Fibroblast of the conjunctiva (primary cell): Measurements from ENCODE around the gene FMNL3.
"Not testable (repeated sequence)": the region's sequence is repeated elsewhere in the genome, so short reads cannot be mapped to it uniquely, and the experiment has no call there.

Experiments used
- DNase-seq: peaks from one replicate; pipeline ENCODE4 v3.0.0-alpha.2; 2010; ENCODE audit warnings: low read depth

Gene FMNL3

DNA sequence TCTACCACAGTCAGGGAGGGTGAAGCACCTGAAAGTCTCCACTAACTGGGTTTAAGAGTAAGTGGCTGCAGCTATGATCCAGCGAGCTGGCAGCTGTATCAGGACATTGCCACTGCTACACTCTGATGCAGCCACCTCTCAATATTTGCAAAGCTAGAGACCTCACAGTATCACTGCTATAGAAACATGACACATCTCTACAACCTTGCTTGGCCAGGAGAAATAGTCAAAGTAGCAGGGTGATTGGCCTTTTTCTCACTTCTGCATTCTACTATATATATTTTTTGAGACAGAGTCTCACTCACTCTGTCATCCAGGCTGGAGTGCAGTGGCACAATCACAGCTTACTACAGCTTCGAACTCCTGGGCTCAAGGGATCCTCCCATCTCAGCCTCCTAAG is 9.3 kb upstream of the FMNL3 start:
- DNase-seq = no peak

- DNase-seq = not testable (repeated sequence)
Observed at GRCh38 chr12:49713952-49714351, 6.7 kb upstream of the FMNL3 start.

DNA sequence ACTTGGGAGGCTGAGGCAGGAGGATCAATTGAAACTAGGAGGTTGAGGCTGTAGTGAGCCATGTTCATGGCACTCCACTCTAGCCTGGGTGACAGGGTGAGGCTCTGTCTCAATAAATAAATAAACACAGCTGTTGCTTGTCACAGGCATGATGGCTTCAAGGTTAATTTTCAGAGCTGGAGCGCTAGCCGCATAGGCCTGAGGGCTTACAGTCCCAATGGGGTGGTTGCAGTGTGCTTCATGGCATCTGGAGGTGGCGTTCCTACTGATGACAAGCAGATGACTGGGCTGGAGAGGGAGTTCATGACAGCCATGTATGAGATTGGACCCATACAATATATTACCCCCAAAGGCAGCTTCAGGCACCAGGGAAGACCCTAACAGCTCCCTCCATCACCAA is 1.6 kb upstream of the FMNL3 start:
- DNase-seq = no peak

DNA sequence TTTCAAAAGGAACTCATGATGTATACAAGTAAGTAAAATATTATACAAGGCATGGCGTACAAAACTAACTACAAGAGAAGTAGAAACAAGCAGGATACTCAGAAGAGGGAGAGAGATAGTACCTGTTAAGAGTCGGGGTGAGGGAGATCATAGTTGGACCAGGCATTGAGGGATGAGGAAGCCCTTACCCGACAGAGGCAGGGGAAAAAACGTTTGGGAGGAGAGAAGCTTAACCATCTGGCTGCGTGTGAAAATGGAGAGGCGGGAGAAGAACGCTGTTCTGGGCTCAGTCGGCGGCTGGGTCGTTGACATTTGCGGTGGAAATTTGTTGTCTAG is 575 bp upstream of the FMNL3 start:
- no peak for DNase-seq

DNA sequence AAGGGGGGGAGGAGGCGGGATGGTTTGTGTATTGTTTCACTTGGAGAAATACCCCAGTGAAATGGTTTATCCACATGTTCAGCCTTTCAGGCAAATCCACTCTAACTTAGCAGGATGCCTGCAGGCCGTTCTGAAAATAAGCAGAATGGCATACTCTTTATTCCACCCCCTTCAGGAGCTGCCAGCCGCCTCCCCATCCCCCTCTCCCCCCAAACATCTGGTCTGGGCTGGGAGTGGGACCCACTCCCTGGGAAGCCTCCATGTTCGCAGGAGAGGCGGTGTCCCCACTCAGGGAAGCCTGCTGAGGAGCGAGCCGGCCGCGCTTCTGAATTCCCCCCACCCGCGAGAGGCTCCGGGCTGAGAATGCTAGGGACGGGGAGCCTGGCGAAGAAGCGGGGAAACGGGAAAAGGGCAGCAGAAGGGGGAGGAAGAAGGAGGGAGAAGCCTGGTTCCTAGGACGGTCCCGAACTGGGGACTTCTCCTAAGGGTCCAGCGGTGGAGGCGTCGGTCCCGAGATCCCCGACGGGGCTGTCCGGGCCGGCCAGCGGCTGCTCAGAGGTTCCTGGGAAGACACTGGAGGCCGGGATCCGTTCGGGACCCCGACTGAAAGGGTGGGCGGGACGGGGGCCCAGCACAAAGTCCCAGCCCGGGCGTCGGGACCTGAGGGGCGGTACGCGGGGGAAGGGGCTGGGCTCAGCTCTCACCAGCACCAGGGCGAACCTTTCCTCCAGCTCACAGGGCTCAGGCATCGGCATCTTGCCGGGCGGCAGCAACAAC is 666 bp downstream of the FMNL3 start:
- no peak for DNase-seq

DNA sequence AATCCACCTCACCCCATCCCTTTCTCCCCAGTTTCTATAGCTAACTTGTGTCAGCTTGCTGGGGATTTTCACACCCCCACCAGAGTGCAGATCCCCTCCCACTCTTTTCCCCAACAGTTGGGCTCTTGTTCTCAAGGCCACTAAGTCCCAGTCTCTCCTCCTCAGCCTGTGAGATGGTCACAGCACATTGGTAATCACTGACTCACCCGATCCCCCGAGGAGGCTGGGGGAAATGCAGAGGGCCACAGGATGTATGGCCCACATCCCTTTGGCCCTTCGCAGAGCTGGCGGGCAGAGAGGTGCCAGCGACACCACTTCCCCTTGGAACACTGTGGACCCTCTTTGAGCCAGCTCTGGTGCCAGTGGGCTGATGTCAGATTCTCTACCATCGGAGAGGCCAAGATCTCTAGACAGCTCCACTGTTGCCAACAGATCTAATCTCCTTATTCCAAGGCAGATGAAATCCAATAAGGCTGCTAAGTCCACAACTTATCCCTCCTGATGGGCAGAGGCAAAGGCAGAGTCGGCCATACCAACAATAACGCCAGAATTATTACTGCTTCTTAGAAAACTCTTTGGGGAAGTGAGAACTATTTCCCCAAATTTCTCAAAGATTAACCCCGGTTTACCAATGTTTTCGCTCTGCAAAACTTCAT is 1.6 kb downstream of the FMNL3 start:
- DNase-seq = no peak

- DNase-seq = no peak
Observed at GRCh38 chr12:49703647-49704137, 3.5 kb downstream of the FMNL3 start.

DNA sequence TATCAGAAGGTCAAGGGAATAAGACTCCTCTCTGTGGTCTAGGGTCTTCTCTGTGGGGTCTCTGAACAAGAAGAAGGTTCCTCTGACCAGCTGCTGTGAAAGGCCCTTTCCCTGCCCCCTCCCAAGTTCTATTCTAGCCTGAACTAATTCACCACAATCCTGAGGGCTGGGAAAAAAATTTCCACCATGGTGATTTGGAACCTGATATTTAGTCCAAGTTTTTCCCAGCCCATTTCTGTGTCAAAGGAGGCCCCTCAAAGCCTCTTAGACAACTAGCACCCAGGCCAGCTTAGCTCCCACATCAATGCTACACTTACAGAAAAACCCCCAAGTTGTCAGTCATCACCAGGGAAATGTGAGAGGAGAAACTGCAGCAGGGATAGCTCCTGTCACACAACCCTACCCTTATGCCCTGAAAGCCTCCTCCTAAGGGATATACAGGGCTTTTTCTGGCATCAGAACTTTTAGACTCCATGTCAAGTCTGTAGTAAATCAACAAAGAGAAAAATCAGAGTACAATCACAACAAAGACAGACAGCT is 4.5 kb downstream of the FMNL3 start:
- no peak for DNase-seq

- DNase-seq = no peak
Observed at GRCh38 chr12:49702009-49702408, 5.2 kb downstream of the FMNL3 start.

- no peak for DNase-seq
Observed at GRCh38 chr12:49698619-49699545, 8.3 kb downstream of the FMNL3 start.

- no peak for DNase-seq
Observed at GRCh38 chr12:49697808-49698207, 9.4 kb downstream of the FMNL3 start.

DNA sequence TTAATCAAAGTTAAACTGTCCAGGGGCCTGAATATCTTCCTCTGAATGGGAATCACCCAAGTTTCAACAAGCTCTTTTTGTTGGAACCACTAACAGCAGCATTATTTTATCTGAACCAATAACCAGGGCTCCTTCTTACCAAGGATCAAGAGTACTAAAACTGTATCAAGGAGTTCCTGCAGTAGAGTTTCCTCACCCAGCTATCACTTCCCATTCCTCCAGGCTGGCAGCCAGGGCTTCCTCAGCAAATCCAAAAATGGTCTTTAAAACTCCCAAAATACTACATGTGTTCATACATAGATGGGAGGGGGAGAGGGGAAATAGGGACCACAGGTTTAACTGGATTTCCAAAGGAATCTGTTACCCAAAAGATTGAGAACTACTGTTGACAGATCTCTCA is 10.5 kb downstream of the FMNL3 start:
- no peak for DNase-seq

DNA sequence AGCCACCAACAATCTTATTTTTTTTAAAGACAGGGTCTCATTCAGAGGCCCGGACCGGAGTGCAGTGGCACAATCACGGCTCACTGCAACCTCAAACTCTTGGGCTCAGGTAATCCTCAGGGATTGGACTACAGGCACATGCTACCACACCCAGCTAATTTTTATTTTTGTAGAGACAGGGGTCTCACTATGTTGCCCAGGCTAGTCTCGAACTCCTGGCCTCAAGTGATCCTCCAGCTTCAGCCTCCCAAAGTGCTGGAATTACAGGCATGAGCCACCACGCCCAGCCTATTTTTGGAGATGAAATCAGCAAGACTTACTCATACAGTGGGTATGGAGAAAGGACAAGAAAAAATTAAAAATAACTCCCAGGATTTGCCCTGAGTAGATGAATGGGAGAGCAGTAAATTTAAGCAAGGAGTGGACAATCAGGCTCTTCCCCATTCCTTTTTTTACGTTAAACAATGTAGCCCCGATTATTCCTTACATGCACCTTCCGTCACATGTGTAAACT is 13.2 kb downstream of the FMNL3 start:
- DNase-seq = no peak

DNA sequence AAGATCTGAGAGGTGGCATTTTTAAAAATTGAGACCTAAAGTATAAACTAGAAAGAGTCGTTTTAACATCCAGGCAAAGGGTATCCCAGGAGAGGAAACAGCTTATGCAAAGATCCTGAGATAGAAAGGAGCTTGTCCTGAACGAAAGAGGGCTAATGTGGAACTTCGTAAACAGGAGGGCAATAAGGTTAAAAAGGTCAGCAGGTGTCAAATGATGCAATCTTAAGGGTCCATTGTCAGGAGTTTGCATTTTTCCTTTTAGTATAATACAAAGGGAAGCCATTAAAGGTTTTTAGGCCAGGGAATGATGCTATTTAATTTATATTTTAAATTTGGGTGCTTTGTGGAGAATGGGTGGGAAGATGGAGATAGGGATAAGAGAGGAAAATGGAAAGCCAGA is 14.4 kb downstream of the FMNL3 start:
- no peak for DNase-seq

GRCh38 chr12:49689785-49690184 is 17.4 kb downstream of the FMNL3 start:
- no peak for DNase-seq

- DNase-seq = no peak
Observed at GRCh38 chr12:49689237-49689636, 18.0 kb downstream of the FMNL3 start.

GRCh38 chr12:49687941-49688340 is 19.3 kb downstream of the FMNL3 start:
- no peak for DNase-seq

DNA sequence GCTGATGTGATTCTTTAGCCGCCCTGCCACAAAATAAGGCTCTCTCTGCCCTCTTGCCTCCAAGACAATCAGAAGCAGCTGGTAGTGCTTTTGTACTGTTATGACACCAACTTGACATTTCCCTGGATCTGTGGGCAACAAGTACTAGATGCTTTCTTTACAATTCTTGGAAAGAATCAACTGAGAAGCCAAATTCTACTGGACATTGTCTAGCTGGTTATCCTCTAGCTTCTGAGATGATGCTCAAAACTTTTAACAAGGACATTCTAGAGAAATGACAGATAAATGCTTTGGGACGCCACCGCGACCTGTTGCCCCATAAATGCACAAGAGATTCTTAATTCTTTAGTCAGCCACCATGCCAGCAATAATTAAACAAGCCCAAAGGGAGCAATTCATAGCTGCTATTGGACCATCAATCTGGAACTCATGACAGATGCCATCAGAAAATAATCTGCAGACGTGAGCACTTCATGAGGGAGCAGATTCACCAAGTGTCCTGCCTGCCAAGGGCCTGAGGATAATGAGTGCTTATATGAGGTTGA is 22.8 kb downstream of the FMNL3 start:
- no peak for DNase-seq

DNA sequence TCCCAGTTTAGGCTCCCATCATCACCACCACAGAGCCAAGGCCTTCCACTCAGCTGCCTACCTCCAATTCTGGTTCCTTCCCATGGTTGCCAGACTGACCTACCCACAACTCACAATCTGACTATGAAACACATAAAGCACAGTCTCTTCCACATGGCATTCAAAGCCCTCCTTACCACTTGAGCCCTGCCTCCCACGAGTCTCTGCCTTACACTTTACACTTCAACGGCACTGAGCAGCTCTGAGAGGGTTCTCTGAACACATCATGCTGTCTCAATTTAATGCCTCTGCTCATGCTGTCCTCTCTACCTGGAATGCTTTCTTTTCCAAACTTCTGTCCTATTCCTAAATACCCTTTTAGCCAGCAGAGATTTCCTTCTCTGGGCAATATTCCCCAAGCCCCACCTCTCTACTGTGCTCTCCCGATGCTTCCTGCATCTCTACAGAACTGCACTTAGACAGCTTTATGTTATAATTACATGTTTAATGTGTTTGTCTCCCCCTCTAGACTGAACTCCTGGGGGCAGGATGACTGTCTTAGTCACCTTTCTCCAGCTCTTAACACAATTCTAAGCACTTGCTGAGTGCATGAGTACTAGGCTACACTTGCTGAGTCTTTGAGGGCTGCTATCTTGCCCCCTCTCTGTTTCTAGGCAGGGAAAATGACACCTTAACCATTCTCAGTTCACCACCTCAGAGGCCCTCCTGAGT is 23.5 kb downstream of the FMNL3 start:
- DNase-seq = no peak

- no peak for DNase-seq
Observed at GRCh38 chr12:49680075-49680474, 27.1 kb downstream of the FMNL3 start.

- no peak for DNase-seq
Observed at GRCh38 chr12:49678711-49679110, 28.5 kb downstream of the FMNL3 start.
